Measurements from ENCODE around the gene HNRNPA1L2.
"Not testable (repeated sequence)": the region's sequence is repeated elsewhere in the genome, so short reads cannot be mapped to it uniquely, and the experiment has no call there.

Gene HNRNPA1L2

DNA sequence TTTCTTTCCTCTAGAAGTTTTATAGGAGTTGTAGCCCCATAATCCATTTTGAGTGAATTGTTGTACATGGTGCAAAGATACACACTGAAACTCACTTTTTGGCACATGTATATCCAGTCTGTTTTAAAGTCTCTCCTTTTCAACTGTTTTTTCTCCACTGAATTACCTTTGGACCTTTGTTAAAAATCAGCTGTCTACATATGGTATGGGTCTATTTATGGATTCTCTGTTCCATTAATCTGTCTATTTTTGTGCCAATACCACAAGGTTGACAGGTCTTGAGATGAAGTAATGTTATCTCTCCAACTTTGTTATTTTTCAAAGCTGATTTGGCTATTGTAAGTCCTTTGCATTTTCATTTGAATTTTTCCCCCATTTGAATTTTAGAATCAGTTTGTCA is 4.7 kb downstream of the HNRNPA1L2 start:
- DNase-seq (ENCODE audit: low read depth, low spot score): no peak

DNA sequence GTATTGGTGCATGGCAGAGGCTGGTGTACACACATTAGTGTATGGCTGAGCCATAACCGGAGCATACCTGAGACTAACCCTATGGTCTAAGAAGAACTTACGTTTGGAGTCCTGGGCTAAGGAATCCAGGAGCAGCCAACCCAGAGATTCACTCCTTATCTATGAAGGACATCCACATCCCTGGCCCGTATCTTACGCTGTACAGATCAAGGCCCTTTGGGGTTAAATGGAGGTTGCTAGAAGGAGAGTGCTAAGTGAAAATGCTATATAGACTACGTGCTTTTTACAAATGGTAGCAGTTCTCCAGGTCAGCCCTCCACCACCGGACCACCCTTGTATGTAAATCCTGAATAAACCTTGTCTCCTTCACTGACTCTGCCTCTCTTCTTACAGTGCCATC is 8.5 kb downstream of the HNRNPA1L2 start:
- DNase-seq (ENCODE audit: low read depth, low spot score): no peak

DNA sequence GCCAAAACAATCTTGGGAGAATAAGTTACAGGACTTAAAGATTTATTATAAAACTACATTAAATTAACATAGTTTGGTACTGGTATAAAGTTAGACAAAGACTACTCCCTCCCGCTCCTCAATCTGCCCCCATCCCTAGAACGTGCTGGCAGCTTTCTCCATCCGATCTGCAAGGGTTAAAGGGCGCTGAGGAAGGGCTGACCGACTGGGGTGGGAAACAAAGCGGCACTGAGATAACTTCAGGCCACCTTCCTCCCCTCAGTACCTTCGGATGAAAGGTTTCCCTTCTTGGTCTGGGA is 9.6 kb downstream of the HNRNPA1L2 start:
- DNase-seq (ENCODE audit: low read depth, low spot score): no peak

DNA sequence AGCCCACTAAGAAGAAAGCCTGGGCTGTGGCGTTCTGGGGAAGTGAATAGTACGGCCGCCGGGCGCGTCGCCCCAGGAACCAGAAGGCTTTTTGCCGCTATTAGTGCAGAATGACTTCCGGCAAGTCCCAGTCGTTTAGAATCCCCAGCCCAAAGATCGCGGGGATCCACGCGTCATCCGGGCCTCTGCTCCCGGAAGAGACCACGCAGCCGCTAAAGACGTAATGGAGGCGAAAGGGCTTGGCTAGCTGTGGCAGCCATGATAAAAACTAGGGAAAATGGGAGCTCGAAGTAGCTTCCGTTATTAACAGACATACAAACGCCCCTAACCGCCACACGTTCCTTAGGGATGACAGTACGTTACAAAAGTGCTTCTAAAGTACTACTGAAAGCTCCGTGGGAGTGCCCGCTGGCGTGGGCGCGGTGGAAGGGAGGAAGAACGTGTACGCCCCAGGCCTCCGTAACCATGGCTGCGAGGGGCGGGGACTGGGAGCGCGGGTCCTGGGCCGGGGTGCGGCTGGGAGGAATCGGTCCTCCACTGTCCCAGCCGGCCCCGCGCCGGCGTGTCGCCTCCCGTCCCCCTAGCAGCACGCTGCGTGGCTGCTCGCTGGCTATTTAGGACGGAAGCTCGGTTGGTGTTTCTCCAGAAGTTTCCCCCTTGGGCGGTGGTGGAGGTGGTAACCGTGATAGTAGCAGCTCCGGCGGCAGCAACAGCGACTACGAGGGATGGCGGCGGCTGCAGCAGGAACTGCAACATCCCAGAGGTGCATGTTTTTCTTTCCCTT is 10.2 kb downstream of the HNRNPA1L2 start, which contains the start of gene SUGT1:
Gene SUGT1, plus strand, starts transcription at position 641 of the 784 bp plus-strand sequence. Its CDS starts 85 bp downstream, at position 726.
- peak; percentile 98 for DNase-seq (ENCODE audit: low read depth, low spot score)

DNA sequence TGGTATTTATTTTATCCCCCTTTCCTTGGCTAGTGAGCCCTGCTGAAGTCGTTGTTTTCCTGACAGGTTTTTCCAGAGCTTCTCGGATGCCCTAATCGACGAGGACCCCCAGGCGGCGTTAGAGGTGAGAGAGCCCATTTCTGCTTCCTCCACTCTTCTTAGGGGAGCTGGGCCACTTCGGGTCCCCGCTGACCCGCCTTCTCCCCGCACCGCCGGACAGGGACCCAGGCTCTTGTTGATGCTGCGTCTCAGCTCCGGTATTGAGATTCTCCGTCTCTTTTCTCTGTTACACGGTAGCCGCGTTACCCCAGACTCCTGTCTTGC is 10.7 kb downstream of the HNRNPA1L2 start:
- DNase-seq (ENCODE audit: low read depth, low spot score): no peak

DNA sequence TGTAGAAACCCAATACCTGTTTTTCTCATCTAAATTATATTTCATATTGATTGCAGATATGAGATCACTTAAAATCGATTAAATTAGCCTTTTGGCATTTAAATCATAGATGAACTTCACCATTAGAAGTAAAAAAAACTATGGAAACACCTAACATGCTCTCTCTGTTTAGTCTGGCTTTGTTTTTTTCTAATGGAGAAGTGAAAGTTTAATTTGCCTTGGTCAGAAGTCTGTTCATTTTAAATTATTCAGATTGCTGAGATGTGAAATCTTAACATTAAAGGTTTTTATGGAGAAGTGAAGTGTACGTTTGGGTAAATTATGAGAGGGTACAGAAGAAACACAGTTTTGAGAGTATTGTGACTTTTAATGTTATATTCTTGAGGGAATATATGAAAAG is 17.1 kb downstream of the HNRNPA1L2 start:
- no peak for DNase-seq (ENCODE audit: low read depth, low spot score)

DNA sequence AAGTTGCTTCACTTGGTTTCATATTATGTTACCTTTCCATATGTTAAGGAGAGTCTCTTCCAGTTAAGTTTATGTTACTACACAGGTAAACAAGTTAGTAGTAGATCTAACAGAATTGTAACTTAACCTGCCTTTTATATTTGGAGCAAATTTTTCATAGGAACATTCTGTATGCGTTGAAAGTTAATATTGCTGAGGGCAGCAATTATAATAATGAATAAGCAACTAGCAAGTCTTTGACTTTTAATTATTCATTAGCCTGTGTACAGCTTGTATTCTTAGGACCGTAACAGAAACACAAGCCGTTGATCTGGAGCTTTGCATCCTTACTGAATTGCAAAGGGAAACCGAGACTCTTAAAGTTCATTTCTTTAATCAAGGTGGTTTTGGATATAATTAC is 22.0 kb downstream of the HNRNPA1L2 start:
- DNase-seq (ENCODE audit: low read depth, low spot score): no peak

DNA sequence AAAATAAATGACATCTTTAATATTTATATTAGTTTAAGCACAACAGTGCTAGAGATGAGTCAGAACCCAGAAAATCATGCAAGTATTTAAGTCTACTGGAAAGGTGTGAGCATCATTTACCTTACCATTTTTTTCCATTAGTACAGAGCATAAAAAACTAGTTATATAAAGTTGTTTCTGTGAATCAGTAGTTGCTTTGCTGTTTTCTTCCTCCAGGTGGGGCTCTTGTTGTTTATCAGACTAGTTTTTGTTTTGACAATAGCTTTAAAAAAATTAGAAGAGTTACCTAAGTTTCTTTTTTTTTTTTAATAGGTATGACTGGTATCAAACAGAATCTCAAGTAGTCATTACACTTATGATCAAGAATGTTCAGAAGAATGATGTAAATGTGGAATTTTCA is 23.1 kb downstream of the HNRNPA1L2 start:
- no peak for DNase-seq (ENCODE audit: low read depth, low spot score)

DNA sequence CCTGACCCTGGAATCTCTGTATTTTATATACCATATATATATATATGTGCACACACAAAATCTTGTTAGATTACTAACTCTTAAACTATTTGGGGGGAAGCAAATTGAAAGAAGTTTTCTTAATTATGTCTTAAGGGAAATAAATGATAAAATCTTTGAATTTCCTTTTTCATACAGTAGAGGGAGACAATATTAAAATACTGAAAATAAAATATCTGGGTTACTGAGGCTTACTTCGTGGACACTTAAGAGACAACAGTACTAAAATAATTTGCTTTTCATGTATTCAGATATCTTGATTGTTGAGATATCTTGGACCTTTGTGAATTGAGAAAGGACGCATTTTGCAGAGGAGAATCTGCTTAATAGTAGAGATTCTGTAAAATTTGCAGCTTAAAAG is 27.4 kb downstream of the HNRNPA1L2 start:
- no peak for DNase-seq (ENCODE audit: low read depth, low spot score)

DNA sequence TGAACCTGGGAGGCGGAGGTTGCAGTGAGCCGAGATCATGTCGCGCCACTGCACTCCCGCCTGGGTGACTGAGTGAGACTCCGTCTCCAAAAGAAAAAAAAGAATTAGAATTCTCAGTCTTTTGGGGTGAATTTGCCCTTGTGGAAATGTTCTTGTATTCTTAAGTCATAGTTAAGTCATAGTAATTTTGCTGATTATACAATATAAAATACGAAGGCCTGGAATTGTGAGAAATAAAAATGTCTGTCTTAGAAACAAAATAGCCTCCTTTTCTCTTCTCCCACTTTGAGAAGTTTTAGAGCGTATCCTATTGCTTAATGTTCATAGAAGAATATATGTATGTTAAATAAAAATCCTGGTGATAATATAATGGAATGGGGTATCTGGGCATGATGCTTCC is 28.5 kb downstream of the HNRNPA1L2 start:
- DNase-seq (ENCODE audit: low read depth, low spot score): no peak

DNA sequence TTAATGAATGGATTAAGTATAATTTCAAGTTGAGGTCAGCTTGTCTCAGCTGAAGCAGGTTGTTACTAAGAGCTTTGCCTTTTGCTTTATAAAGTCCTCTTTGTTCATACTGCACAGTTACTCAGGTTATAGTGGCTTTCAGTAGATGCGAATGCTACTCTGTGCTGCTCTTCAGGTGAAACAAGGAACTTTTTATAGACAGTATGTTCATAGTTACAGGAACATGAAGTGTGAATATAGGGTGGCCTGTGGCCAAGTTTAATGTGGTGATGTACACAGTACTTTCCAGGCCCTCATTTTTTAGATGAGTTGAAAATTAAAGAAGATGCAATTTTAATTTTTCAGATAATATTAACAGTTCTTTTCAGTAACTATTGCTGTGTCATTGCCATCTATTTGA is 31.2 kb downstream of the HNRNPA1L2 start:
- no peak for DNase-seq (ENCODE audit: low read depth, low spot score)

DNA sequence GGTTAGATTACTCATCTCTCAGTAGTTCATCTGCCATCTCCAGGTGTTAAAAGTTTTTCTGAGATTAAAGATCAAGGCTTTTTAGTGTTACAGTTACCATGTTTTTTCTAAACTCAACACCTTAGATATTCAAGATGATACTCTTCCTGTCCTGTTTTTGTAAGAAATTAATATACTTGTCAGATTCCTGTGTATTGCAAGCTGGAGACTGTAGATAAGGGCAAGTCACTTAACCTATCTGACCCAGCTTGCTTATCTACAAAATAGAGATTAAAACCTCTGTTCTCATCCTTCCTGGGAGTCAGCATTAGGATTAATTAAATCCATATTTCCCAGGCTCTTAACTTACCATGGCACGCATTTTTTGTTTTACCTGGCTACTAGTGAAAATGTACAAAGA is 35.6 kb downstream of the HNRNPA1L2 start:
- no peak for DNase-seq (ENCODE audit: low read depth, low spot score)

DNA sequence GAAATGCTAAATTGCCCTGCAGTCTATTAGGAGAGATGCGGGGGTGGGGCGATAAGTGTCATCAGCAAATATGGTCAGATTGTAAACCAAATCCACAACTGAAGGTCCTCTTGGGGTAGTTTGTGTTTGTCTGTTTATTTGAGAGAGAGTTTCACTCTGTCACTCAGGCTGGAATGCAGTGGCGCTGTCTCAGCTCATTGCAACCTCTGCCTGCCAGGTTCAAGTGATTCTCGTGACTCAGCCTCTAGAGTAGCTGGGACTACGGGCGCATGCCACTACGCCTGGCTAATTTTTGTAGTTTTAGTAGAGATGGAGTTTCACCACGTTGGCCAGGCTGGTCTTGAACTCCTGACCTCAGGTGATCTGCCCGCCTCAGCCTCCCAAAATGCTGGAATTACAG is 43.6 kb downstream of the HNRNPA1L2 start:
- not testable (repeated sequence) for DNase-seq (ENCODE audit: low read depth, low spot score)

DNA sequence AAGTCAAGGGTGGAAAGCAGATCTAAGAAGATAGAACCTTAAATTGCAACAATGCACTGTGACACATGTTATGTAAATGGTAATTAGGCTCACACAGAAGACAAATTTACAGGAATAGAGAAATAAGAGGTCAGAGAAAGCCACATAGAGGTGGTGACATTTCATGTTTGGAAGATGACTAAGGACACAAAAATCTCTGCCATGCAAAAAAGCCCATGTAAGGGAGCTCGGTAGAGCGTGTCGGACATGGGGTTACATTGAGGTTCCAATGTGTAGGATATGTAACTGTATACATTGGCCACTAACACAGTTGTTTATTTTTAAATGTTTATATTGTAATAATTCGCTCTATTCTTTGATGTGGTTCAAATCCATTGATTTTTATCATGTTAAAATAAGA is 44.1 kb downstream of the HNRNPA1L2 start:
- DNase-seq (ENCODE audit: low read depth, low spot score): no peak
